Pancreas (tissue), 10 donors: ENCODE results near the gene SREK1. TPM values are rescaled to one million over a fixed set of nuclear protein-coding genes. Genes with fewer than 3 reads are reported as not detected.

Experiments used
- ATAC-seq, 4 donors: fragments of 200-7000 bp; cut with Tn5 transposase; one replicate each; pipeline versions ENCODE4 v1.8.0 to v1.9.1; 2020; ENCODE audit warnings: mild to moderate bottlenecking in 4 of 4, moderate library complexity in 4 of 4
- DNase-seq, 6 donors: peaks; one replicate each; pipeline ENCODE4 v3.0.0-alpha.2; 2020
- FAIRE-seq: peaks from 2 replicates; lab custom pipeline; 2012; peaks lifted over from hg19 to GRCh38; lab: Jason Lieb, UNC
- H3K27ac ChIP-seq, 4 donors: fragments of 200-600 bp; sonication (generic); 1 replicate in 3 of 4; 2 replicates in 1 of 4; pipeline versions ENCODE4 v1.5.0 to v1.8.0; 2020
- H3K27me3 ChIP-seq, 4 donors: fragments of 200-600 bp; one replicate each; pipeline ENCODE4 v1.8.0; 2021
- H3K36me3 ChIP-seq, 3 donors: fragments of 200-600 bp; sonication (generic) in 1 of 3; one replicate each; pipeline versions ENCODE4 v1.5.0 to v1.8.0; 2020 to 2021
- H3K4me1 ChIP-seq, 3 donors: fragments of 200-600 bp; one replicate each; pipeline ENCODE4 v1.8.0; 2021
- H3K4me3 ChIP-seq, 4 donors: fragments of 200-600 bp; sonication (generic) in 2 of 4; one replicate each; pipeline versions ENCODE4 v1.5.0 to v1.8.0; 2020 to 2021
- H3K9me3 ChIP-seq, 4 donors: fragments of 200-600 bp; one replicate each; pipeline ENCODE4 v1.8.0; 2021
- WGBS, 2 donors: extraction: QIAGEN DNeasy Blood & Tissue Kit; methylation state at CpG; one replicate each; pipeline ENCODE4 v1.1.7; 2013; 5-methylcytosine and 5-hydroxymethylcytosine counted together
- intact Hi-C, 3 donors: fragments of 100-400 bp; cut with DNase I; formaldehyde crosslinking; loops; one replicate each; pipeline versions ENCODE4 v1.11.1 to v1.14.2; 2022
- polyA plus RNA-seq, 2 donors: library from polyadenylated mRNA; stranded (reverse); fragments of 200-250 nt; gene quantifications; one replicate each; pipeline ENCODE4 v1.2.3, GENCODE V29; 2013
- total RNA-seq, 6 donors: library from RNA; stranded (reverse); fragmentation: NEBNext Ultra II Directional in 4 of 6; extraction: Animal tissue kit (Norgen Biotek cat#: 25700) in 4 of 6; gene quantifications; one replicate each; pipeline versions ENCODE4 v1.2.1 to v1.2.4, GENCODE V29; 2021 to 2023
- TF ChIP-seq, protein P1 (sequence below), 4 donors: fragments of 200-600 bp; sonication (generic) in 3 of 4; IDR thresholded peaks; one replicate each; pipeline versions ENCODE4 v1.5.0 to v1.8.0; 2021; ENCODE audit warnings: antibody characterized with exemption in 4 of 4
- donor health status: healthy with polysubstance abuse.
- donor health status: DM: no; HTN: no; CAD: no; lungs with moderate emphysema.
- donor health status: DM: no; HTN: no; CAD: no.
- donor health status: control.
- donor health status: control.
- donor health status: Bipolar disorder and iron deficiency.
- donor health status: DM: yes; HTN: yes; CAD: no.
- donor health status: DM: no; HTN: no; CAD: no.
- donor health status: DM: no; HTN: no; CAD: no.
- donor health status: DM: yes; HTN: yes; CAD: no.

Gene SREK1
- total and polyA plus RNA-seq, 8 donors: 21.1 to 56.6 (median 33.6) TPM

DNA sequence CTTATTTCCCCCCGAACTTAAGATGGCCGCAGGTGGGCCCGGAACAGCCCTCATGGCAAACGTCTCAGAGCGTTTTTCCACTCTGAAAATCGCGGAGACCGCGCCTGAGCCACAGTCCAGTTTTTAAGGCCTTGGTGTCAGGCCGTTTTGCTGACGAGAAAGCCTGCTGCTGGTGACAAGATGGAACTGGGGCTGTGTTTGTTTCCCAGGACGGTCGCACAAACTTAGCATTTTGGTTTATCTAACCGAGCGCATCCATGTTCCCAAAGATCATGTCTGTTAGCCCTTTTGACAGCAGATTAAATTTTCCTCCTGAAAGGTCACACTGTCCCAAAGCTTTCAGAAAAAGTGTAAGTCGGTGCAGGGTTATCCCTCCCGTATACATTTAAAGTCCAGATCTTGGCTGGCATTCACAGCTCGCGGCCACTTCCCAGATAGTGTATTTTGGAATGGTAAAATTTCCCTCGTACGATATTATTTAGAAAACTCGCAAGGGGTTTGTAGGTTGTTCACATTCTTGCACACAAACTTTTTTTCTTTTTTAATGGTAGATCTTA is 812 bp downstream of the SREK1 start:
- H3K4me1 ChIP-seq: peaks cover 0 to 29% (median 21%) of the 10 kb centered on the region in 3 donors
- no peaks in the 10 kb centered on the region for H3K36me3 ChIP-seq
- DNase-seq (no peak), FAIRE-seq (no peak), ATAC-seq (peak; percentile 56 to 75 (median 68))
- WGBS, 2 donors: 0% methylated on average over 22 of the region's 22 CpGs
- no peaks in the 10 kb centered on the region for H3K27me3 ChIP-seq
- no peaks in the 10 kb centered on the region for H3K9me3 ChIP-seq
- H3K4me3 ChIP-seq: peak overlapping the region; percentile 61 to 81 (median 74)
- peak overlapping the region; percentile 97 to 100 (median 98) for H3K27ac ChIP-seq
- TF ChIP-seq, protein P1, sequence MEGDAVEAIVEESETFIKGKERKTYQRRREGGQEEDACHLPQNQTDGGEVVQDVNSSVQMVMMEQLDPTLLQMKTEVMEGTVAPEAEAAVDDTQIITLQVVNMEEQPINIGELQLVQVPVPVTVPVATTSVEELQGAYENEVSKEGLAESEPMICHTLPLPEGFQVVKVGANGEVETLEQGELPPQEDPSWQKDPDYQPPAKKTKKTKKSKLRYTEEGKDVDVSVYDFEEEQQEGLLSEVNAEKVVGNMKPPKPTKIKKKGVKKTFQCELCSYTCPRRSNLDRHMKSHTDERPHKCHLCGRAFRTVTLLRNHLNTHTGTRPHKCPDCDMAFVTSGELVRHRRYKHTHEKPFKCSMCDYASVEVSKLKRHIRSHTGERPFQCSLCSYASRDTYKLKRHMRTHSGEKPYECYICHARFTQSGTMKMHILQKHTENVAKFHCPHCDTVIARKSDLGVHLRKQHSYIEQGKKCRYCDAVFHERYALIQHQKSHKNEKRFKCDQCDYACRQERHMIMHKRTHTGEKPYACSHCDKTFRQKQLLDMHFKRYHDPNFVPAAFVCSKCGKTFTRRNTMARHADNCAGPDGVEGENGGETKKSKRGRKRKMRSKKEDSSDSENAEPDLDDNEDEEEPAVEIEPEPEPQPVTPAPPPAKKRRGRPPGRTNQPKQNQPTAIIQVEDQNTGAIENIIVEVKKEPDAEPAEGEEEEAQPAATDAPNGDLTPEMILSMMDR (IDR thresholded peaks at IDR 0.05): no peak
- intact Hi-C loops: no loop called here

DNA sequence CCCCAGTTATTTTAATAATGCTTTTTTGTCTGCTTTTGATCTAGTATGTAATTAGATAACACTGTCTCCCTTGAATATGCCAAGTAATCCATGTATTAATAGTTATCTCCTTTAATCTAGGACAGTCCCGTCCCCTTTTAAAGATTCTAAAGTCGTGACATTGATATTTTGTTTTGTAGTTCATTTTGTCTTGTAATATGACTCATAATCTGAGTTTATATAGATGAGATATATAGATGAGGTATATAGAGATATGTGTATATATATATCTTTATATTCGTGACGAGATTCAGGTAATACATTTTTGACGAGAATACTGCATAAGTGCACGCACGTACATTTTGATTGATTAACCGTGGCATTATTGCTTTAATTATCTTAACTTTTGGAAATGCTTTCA is 1.6 kb downstream of the SREK1 start:
- Histone ChIP-seq H3K9me3 (no peaks in the 10 kb centered on the region), H3K4me1 (peaks cover 4 to 29% (median 21%) of the 10 kb centered on the region in 3 donors), H3K36me3 (no peaks in the 10 kb centered on the region), H3K27me3 (no peaks in the 10 kb centered on the region), H3K4me3 (peak overlapping the region; percentile 61 to 81 (median 74)), H3K27ac (peak overlapping the region in 2 of 4 donors; percentile 98 to 99)
- DNase-seq (no peak), ATAC-seq (no peak), FAIRE-seq (no peak)
- TF ChIP-seq, protein P1 (IDR thresholded peaks at IDR 0.05): no peak
- intact Hi-C loops: no loop called here
- WGBS, 2 donors: 5 to 8% methylated on average over 8 of the region's 8 CpGs

DNA sequence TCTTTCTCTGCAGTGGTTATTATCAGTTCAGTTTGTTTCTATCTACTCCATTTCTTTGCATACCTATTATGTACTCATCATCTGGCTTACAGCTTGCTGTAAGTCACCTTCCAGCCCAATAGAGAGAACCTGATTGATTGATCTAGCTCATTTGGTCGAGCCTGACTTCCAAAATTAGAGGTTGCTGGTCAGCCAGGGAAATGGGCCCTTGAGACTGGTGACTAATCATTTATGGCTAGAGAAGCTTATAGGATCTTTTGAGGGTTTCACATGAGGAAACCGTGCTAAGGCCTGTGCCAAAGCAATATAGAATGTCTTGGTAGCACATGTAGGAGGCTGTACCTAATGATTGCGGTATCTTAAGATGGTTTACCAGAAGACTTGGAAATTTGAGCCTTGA is 5.8 kb downstream of the SREK1 start:
- no peak overlapping the region for H3K27ac ChIP-seq
- TF ChIP-seq, protein P1 (IDR thresholded peaks at IDR 0.05): no peak
- no peaks in the 10 kb centered on the region for H3K36me3 ChIP-seq
- FAIRE-seq: no peak
- intact Hi-C loops: no loop called here
- no peaks in the 10 kb centered on the region for H3K27me3 ChIP-seq
- H3K9me3 ChIP-seq: no peaks in the 10 kb centered on the region
- H3K4me1 ChIP-seq: peaks cover 4 to 40% (median 17%) of the 10 kb centered on the region in 3 donors
- H3K4me3 ChIP-seq: no peak overlapping the region
- ATAC-seq: no peak
- no peak for DNase-seq
- WGBS, 2 donors: 89 to 90% methylated on average over 3 of the region's 3 CpGs

DNA sequence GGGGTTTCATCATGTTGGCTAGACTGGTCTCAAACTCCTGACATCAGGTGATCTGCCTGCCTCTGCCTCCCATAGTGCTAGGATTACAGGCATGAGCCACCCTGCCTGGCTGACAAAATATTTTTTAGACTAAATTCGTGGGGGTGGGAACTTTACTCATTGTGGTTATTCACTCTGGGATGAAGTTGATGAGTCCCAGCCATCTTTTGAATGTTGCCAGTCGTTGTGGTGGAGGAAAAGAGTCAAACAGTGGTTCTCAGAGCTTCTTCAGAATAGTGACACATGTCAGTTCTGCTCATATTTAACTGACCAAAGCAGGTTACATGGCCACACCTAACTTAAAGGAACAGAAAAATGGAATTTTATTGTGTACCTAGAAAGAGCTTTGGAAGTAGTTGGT is 6.9 kb downstream of the SREK1 start:
- Histone ChIP-seq H3K27ac (no peak overlapping the region), H3K9me3 (no peaks in the 10 kb centered on the region), H3K4me1 (peaks cover 4 to 40% (median 17%) of the 10 kb centered on the region in 3 donors), H3K4me3 (no peak overlapping the region), H3K27me3 (no peaks in the 10 kb centered on the region), H3K36me3 (no peaks in the 10 kb centered on the region)
- intact Hi-C loops: no loop called here
- no peak for DNase-seq
- TF ChIP-seq, protein P1 (IDR thresholded peaks at IDR 0.05): no peak
- ATAC-seq: no peak
- WGBS, 2 donors: 82 to 92% methylated on average over 2 of the region's 2 CpGs
- no peak for FAIRE-seq

DNA sequence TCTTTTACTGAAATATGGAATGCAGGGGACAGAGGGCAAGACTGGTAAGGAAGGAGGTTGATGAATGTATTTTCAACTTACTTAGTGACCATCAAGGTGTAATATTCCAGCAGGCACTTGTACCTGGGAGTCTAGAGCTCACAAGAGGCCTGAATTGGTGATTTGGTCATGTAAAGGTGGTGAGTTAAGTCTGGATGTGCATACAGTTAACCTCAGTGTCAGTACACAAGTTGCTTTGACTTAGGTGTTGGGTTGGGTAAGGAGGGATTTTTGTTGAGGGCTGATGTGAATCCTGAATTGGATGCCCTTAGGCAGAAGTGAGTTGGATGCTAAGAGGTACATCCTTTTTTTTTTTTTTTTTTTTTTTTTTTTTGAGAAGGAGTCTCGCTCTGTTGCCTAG is 7.4 kb downstream of the SREK1 start:
- Histone ChIP-seq H3K9me3 (no peaks in the 10 kb centered on the region), H3K4me3 (no peak overlapping the region), H3K27me3 (no peaks in the 10 kb centered on the region), H3K27ac (no peak overlapping the region), H3K36me3 (no peaks in the 10 kb centered on the region), H3K4me1 (peaks cover 4 to 35% (median 14%) of the 10 kb centered on the region in 3 donors)
- 100% methylated on average over 1 of the region's 1 CpG; no CpG with 5 or more reads in 1 of the 2 donors for WGBS, 2 donors
- TF ChIP-seq, protein P1 (IDR thresholded peaks at IDR 0.05): no peak
- DNase-seq (no peak), FAIRE-seq (no peak), ATAC-seq (no peak)
- intact Hi-C loops: no loop called here
